HG02852 (cell line): ENCODE results near the gene OBP2B.
"Not testable (repeated sequence)": the region's sequence is repeated elsewhere in the genome, so short reads cannot be mapped to it uniquely, and the experiment has no call there.

Source experiments
- ATAC-seq: cut with Tn5 transposase; IDR thresholded peaks from one replicate; pipeline ENCODE4 v1.9.1; 2021; ENCODE audit warnings: mild to moderate bottlenecking, moderate library complexity; ENCODE audit not compliant: unreplicated experiment

The OBP2B gene

GRCh38 chr9:133208880-133209300, at the start of gene OBP2B:
TSS of gene OBP2B (minus strand) at chr9:133209250. CDS start at chr9:133209199, 51 bp downstream.
- ATAC-seq = not testable (repeated sequence)

DNA sequence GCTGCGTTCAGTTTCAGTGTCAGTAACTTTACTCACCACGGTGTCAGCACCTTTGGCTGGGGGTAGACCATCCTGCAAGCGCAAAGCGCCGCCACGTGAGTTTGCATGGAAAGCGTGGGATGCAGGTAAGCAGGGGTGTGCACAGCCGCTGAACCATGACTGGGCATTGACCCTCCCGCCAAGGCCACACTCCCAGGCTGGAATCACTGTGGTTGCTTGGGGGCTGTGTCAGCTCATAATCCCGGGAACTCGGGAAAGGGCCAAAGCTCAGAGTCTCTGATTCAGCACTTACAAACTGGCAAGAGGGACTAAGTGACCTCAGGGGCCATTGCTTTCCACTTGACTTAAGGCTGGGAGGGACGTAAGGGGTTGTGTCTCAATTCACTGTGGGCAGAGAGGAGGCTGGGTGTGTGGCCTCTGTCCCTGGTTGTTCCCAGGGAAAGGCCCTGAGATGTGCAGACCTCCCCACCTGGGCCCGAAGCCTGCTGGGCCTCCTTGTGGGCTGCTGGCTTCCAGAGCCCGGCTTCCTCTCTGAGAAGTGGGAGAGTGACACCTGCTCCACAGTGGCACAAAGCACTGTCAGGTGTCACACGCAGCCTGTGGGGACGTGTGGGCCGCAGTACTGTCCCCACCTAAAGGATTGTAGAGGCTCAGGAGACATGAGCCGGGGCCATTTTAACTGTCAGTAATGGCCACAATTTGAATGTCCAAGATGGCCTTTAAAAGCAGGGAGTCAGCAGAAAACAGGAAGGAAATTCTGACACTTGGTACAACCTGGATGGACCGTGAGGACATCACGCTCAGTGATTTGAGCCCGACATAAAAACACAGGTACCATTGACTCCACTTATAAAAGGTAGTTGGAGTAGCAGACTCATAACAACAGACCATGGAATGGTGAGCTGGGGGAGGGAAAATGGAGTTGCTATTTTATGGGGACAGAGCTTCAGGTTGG, 49.3 kb upstream of the OBP2B start:
- no peak for ATAC-seq

- ATAC-seq = no peak
These were observed 48.5 kb upstream of the OBP2B start for GRCh38 chr9:133257465-133257956.

- no peak for ATAC-seq
These were observed 47.6 kb upstream of the OBP2B start for GRCh38 chr9:133256686-133257091.

- ATAC-seq = no peak
These were observed 47.0 kb upstream of the OBP2B start for GRCh38 chr9:133256136-133256461.

GRCh38 chr9:133255371-133256135, 46.5 kb upstream of the OBP2B start:
- no peak for ATAC-seq

GRCh38 chr9:133254471-133254870, 45.4 kb upstream of the OBP2B start:
- ATAC-seq = no peak

GRCh38 chr9:133253268-133253667, 44.2 kb upstream of the OBP2B start:
- no peak for ATAC-seq

- ATAC-seq = no peak
These were observed 43.4 kb upstream of the OBP2B start for GRCh38 chr9:133252301-133253020.

DNA sequence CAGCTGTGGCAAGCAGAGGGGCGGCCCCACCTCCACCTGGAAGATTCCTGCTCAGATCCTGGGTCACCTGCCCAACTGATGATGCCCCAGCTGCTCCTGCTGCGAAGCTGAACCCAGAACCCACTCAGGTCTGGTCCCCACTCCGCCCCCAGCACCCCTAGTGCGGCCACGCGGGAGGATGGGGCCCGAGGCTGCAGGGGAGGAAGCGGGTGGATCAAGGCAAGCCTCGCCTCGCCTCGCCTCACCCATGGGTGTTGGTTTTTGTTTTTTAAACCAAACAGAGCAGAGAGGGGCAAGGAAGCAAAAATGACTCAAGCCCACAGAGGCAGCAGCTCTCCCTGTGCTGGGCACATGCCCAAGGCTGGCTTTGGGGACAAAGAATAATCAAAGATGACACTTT, 42.7 kb upstream of the OBP2B start:
- no peak for ATAC-seq

DNA sequence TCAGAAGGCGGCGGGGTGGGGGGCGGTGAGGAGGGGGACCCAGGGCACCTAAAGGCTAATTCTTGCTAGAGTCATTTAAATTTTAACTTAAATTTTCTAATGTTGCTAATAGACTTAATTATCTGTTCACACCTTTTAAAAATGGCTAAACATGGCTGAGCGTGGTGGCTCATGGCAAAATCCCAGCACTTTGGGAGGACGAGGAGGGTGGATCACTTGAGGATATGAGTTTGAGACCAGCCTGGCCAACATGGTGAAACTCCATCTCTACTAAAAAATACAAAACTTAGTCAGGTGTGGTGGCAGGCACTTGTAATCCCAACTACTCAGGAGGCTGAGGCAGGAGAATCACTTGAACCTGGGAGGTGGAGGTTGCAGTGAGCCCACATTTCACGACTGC, 42.2 kb upstream of the OBP2B start:
- ATAC-seq = not testable (repeated sequence)

GRCh38 chr9:133250741-133251170, 41.7 kb upstream of the OBP2B start:
- no peak for ATAC-seq

DNA sequence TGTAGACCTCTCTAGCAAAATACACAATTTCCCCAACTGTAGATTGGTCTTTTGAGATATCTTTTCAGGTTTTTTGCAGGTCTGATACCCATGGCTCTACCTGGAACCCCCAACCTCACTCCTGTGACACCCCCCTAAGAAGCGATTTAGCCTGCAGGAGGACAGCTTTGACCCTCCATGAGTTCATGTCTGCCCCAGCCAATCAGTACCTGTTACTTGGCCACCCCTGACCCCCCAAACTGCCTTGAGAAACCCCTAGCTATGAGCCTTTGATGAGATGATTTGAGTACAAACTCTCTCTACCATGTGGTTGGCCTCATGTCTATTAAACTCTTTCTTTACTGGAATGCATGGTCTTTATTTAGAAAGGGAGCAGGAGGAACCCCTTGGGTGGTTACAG, 40.3 kb upstream of the OBP2B start:
- no peak for ATAC-seq

- ATAC-seq = no peak
These were observed 39.8 kb upstream of the OBP2B start for GRCh38 chr9:133248726-133249295.

GRCh38 chr9:133247632-133248031, 38.6 kb upstream of the OBP2B start:
- ATAC-seq = no peak

DNA sequence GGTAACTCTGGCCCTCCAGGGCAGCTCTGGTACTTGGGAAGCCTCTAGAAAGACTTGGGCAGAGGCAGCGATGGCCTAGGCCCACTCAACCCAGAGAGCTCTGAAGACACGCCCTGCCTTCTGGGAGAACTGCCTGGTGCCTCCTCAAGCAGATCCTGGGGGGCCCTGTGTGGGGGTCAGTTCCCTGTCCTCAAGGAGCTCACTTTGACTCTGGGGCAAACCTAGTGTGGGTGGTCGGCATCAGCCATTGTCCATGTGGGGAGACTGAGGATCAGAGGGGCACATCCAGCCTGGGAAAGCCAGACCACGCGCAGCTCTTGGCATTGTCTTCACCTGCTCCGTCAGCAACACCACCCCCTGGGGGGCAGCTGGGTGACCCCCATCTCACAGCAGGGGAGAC, 37.9 kb upstream of the OBP2B start:
- ATAC-seq = no peak

DNA sequence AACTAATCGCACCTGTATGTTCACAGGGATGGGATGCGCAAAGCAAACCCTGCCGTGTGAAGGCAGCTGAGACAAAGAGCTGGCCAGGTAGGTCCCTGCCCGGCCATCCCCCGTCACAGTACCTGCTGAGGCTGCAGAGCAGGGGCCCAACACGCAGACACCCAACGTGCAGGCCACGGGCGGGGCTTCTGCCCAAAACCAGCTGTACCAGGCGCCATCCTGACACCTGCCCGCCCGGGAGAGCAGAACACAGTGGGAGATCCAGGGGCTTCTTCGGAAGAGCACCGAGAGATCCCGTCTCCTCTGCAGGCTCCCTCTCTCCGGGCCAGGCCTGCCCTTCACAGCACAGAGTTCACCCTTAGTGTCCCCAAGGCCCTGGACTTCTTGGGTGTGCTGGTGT, 37.5 kb upstream of the OBP2B start:
- ATAC-seq = no peak

GRCh38 chr9:133242991-133243390, 33.9 kb upstream of the OBP2B start:
- ATAC-seq = no peak

GRCh38 chr9:133242241-133242640, 33.2 kb upstream of the OBP2B start:
- ATAC-seq = no peak

GRCh38 chr9:133239533-133240090, 30.6 kb upstream of the OBP2B start:
- no peak for ATAC-seq
